VCaP (cell line): ENCODE results near the gene ZBTB45.

ENCODE experiments used
- H3K27ac ChIP-seq: fragments of 450-650 bp; 2 replicates; pipeline ENCODE4 v1.5.1; 2017
- TF ChIP-seq, protein P1 (sequence below): fragments of 450-650 bp; conservative IDR thresholded peaks from 2 replicates; pipeline ENCODE4 v1.5.1; 2017; ENCODE audit warnings: mild to moderate bottlenecking, moderate library complexity

ZBTB45 gene

GRCh38 chr19:58561373-58562121, 41.9 kb upstream of the ZBTB45 start:
- peak overlapping the region; percentile 90 for H3K27ac ChIP-seq
- TF ChIP-seq, protein P1, sequence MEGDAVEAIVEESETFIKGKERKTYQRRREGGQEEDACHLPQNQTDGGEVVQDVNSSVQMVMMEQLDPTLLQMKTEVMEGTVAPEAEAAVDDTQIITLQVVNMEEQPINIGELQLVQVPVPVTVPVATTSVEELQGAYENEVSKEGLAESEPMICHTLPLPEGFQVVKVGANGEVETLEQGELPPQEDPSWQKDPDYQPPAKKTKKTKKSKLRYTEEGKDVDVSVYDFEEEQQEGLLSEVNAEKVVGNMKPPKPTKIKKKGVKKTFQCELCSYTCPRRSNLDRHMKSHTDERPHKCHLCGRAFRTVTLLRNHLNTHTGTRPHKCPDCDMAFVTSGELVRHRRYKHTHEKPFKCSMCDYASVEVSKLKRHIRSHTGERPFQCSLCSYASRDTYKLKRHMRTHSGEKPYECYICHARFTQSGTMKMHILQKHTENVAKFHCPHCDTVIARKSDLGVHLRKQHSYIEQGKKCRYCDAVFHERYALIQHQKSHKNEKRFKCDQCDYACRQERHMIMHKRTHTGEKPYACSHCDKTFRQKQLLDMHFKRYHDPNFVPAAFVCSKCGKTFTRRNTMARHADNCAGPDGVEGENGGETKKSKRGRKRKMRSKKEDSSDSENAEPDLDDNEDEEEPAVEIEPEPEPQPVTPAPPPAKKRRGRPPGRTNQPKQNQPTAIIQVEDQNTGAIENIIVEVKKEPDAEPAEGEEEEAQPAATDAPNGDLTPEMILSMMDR, result no peak

GRCh38 chr19:58560921-58561320, 41.3 kb upstream of the ZBTB45 start:
- TF ChIP-seq, protein P1, result no peak
- H3K27ac ChIP-seq, result no peak overlapping the region; the same call in 1 of the 2 replicates

DNA sequence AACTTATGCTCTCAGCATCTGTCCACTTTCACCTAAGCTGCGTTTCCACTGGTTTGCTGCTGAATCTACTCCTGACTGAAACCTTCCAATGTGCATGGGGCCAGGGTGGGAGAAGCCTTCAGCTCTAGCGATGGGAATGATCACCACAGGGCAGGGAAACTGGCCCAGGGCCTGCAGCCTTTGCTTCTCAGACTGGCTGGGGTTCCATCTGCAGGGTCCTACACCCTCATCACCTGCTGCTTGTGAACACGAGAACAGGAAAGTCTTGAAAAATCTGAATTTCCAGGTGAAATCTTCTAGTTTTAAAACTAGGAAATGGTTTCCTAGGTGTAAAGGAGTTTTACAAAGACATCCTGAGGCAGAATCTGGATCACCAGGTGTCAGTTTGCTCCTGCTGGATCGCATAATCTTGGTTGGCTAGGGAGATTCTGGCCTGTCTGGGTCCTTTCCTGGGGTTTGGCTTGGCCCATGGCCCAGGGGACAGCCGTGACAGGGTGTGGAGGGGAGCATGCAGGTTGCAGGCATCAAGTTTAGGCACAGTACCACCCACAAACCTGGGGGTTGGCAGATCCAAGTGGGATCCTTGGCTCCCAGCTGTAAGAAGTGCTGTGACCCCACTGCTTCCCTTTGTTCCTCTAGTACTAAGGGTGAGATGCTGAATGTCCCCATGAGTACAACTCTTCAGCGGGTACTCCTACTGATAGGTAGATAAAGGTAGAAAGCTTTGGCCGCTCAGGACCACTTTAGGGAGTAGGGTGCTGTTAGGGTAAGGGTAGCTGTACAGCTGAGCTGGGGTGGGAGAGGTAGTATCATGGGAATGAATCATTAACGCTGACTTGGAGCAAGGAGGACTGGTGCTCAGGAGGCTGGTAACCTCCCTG, 40.6 kb upstream of the ZBTB45 start:
- H3K27ac ChIP-seq, result peak overlapping the region; percentile 100
- TF ChIP-seq, protein P1, result no peak

- peak overlapping the region; percentile 100 for H3K27ac ChIP-seq
- TF ChIP-seq, protein P1, result no peak
Observed at GRCh38 chr19:58559275-58560006, 39.8 kb upstream of the ZBTB45 start.

DNA sequence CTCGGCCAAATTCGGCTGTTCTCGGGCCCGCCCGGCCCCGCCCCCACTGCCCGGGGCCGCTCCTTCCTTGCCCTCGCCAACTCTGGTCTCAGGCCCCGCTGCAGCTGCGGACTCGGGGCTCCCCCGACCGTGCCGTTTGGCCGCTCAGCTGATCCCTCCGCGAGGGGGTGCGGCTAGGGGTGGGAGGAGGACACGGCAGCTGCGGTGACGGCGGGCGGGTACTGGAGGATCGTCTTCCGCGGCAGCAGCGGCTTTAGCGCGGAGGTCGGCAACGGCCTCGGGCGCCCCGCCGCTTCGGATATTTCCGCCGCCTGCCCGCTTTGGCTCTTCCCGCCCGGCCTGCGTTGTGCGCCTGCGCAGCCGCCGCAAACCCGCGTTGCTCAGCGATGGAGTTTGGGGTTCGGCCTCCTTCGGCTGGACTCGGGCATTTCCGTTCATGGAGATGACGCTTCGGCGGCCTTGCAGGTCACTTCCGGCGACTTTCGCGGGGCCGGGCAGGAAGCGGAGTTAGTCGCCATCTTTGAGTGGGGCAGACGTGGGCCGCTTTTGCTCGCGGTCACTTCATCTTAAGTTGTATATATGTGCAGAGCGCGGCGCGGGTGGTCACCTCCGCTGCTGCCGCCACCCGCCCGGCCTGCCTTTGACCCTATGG, 39.1 kb upstream of the ZBTB45 start:
- peak overlapping the region; percentile 100 for H3K27ac ChIP-seq

DNA sequence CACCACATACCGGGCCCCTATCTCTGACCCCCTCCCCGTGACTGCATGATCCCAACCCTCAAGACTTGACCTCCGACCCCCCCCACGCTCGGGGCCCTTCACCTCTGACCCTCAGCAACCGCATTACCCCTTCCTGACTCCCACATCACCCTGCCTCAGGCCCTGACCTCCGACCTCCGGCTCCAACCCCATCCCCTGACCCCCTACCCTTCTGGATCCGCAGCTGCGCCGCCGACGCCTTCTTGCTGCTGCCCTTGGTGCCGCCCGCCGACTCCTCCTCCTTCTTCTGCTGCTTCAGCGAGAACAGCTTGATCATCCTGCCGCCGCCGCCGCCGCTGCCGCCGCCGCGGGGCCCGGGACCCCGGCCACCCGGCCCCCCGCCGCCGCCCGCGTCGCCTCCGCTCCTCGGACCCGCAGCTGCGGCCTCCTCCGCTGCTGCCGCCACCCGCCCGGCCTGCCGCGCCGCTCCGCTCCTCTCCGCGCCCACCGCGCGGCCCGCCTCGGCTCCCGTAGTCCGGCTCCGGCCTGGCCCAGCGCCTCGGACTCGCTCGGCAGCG, 38.5 kb upstream of the ZBTB45 start, which contains the start of gene UBE2M:
Gene UBE2M, minus strand, starts transcription at position 546 of the 557 bp plus-strand sequence. Its CDS starts 230 bp downstream, at position 316.
- peak within 1 kb of the TSS; percentile 100 for H3K27ac ChIP-seq
- TF ChIP-seq, protein P1, result no peak

More for the DNA sequence above, 39.1 kb upstream of the ZBTB45 start:
- TF ChIP-seq, protein P1, result no peak
